C4-2B (cell line): ENCODE data around the gene EI24.

Experiments
- H3K27ac ChIP-seq: fragments of 450-650 bp; 2 replicates; pipeline ENCODE4 v1.5.1; 2017
- CTCF ChIP-seq: fragments of 450-650 bp; conservative IDR thresholded peaks from 2 replicates; pipeline ENCODE4 v1.5.1; 2017; ENCODE audit warnings: mild to moderate bottlenecking
- ZFX ChIP-seq: fragments of 450-650 bp; IDR thresholded peaks from 2 replicates; pipeline ENCODE4 v1.6.1; 2017

EI24 gene

DNA sequence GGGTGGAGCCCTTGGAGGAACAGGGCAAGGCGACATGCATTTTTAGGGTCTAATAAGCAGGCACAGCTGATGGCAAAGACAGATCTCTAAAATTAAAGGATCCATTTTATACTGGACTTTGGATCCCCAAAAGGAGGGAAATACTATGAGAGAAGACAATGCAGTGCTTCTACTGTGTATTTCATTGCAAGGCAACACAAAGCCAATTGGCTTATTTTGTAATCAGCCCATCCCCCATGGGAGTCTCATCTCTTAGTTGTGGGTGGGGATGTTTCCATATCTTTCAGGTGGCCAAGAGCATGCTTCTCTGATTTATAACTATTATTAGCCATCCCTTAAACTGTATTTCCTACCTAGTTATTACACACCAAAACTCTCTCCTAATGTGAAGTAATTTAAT lies 18.5 kb upstream of the EI24 start:
- no peak overlapping the region for H3K27ac ChIP-seq
- TF ChIP-seq CTCF (no peak), ZFX (no peak)

- no peak overlapping the region for H3K27ac ChIP-seq
- no peak for TF ChIP-seq CTCF
- no peak for TF ChIP-seq ZFX
Observed at GRCh38 chr11:125551835-125552342, 17.4 kb upstream of the EI24 start.

DNA sequence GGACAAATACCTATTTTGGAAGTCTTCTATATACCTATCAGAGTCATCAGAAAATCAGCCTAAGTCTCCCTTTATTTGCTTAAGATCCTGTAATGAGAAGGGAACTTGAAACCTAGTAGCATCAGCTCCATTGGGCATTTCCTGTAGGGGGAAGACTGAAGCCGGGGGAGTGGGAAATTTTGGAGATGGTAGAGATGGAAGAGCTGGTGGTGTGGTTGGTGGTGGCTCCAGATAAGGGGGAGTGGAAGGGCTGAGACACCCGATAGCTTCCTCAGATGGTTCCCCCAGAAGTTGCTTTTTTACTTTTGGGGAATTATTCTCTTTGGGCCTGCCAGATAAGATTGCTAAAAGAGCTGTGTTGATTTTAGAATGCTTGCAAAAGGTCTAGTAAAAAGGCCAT lies 16.4 kb upstream of the EI24 start:
- TF ChIP-seq CTCF (no peak), ZFX (no peak)
- H3K27ac ChIP-seq = no peak overlapping the region

DNA sequence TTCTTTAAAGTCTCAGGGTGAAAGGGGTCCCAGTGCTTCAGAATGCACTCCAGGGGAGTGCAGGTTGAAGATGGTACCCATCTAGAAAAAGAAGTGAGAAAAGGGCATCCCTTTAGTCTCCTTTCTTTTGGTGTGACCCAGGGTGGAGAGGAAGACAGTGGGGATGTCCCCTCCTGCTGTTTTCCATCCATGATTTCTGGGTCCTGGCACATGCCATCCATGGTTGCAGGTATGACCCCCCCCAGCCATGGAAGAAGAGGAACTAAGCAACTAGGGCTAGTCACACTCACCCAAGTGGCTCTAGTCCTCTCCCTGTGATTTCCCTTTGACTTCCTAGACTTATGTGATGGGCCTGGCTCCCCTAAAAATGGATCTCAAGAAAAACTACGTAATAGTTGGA lies 15.9 kb upstream of the EI24 start:
- H3K27ac ChIP-seq = no peak overlapping the region
- TF ChIP-seq CTCF = no peak
- no peak for TF ChIP-seq ZFX

DNA sequence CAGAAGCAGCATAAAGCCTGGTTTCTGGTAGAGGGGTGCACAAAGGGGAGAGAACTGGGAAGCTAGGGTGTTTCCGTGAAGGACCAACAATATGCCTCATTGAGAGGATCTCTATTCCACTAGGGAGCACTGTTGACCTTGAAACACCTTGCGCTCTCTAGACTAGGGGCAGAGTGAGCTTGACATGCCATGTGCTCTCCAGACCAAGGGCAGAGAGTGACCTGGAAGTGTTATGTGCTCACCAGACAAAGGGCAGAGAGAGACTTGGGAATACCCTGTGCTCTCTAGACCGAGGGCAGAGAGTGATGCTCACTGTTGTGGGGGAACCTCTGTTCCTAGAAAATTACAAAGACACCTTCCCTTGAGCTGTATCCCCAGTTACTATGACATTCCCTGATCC lies 15.2 kb upstream of the EI24 start:
- TF ChIP-seq CTCF = no peak
- TF ChIP-seq ZFX = no peak
- no peak overlapping the region for H3K27ac ChIP-seq

GRCh38 chr11:125559888-125560287 lies 9.4 kb upstream of the EI24 start:
- no peak overlapping the region for H3K27ac ChIP-seq
- no peak for TF ChIP-seq CTCF

DNA sequence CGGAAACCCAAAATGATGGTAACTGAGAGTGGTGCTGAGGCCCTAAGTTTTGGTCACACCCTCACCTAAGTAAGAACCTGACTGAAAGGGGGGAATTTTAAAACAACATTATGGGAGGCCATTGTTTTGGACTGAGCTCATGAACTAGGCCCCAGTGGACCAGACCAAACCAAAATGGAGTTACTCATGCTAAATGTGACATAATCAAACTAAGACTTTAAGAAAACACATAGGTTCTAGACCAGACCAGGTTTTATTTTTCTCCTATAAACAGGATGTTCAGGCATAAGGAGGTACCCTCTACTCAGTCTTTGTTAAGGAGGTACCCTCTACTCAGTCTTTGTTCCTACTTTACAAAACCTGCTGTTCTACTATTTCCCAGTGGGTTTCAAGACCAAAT lies 7.4 kb upstream of the EI24 start:
- H3K27ac ChIP-seq = no peak overlapping the region
- TF ChIP-seq ZFX (no peak), CTCF (no peak)
